ENCODE measurements around the gene CELF2. TPM values are rescaled to one million over a fixed set of nuclear protein-coding genes. Genes with fewer than 3 reads are reported as not detected.

Gene CELF2
- total RNA-seq, 2 experiments from 2014 or later, result 179 to 182 TPM

GRCh38 chr10:11074536-11075267 is 57.0 kb downstream of the CELF2 start:
- H3K9me3 Mint-ChIP-seq (ENCODE audit: insufficient read depth), result no peaks in the 10 kb centered on the region
- peaks cover 37% of the 10 kb centered on the region for H3K27me3 Mint-ChIP-seq (ENCODE audit: low read depth)
- H3K4me3 Mint-ChIP-seq, result no peak overlapping the region
- no peaks in the 10 kb centered on the region for H3K4me1 Mint-ChIP-seq (ENCODE audit: low read depth)
- ChIA-PET POLR2A (no interaction called here), CTCF (no interaction called here)
- no peak for ATAC-seq
- no peak for DNase-seq
- H3K36me3 Mint-ChIP-seq (ENCODE audit: low read depth), result no peaks in the 10 kb centered on the region
- no peak overlapping the region for H3K27ac Mint-ChIP-seq

DNA sequence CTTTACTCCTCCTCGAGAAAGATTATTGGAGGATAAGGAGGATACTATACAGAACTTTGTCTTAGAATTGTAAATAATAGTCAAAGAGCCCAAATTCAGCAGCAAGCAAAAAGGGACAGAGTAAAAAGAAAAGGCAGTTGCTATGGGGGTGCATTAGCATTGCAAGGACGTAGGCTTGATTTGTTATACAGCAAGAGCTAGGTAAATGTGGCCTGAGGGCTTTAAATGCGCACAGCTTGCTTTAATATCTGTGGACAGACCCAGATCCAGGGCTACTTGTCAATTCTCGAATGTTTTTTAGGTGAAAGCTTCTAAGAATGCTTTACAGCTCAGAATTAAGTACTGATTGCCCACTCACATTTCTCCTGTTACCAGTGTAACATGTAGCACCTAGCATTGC is 58.5 kb downstream of the CELF2 start:
- H3K27me3 Mint-ChIP-seq (ENCODE audit: low read depth), result peaks cover 31% of the 10 kb centered on the region
- H3K27ac Mint-ChIP-seq, result no peak overlapping the region
- CTCF ChIA-PET, result no interaction called here
- DNase-seq (no peak), ATAC-seq (no peak)
- no peaks in the 10 kb centered on the region for H3K4me1 Mint-ChIP-seq (ENCODE audit: low read depth)
- POLR2A ChIA-PET, result no interaction called here
- no peak overlapping the region for H3K4me3 Mint-ChIP-seq
- H3K9me3 Mint-ChIP-seq (ENCODE audit: insufficient read depth), result no peaks in the 10 kb centered on the region
- no peaks in the 10 kb centered on the region for H3K36me3 Mint-ChIP-seq (ENCODE audit: low read depth)

DNA sequence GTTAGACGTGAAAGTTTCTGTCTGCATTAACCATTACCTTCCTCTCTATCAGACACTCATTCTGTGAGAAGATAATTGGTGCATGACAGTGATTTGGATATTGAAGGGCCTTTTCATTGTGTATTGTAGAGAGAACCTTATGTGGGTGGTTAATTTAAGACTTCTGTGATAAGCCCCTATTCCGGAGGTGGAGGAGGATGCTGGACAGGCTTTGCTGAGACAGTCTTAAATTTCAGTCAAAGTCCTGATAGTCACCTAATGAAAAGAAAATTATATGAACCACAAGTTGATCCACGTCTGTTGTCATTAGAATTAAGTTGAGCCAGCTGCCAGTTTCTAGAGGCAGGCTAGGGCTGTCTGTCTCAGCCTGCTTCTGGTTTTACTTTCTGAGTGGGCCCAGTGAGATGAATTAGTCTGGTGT is 62.9 kb downstream of the CELF2 start:
- POLR2A ChIA-PET, result no interaction called here
- Mint-ChIP-seq H3K4me3 (no peak overlapping the region), H3K27me3 (ENCODE audit: low read depth) (peaks cover 24% of the 10 kb centered on the region), H3K27ac (no peak overlapping the region), H3K36me3 (ENCODE audit: low read depth) (no peaks in the 10 kb centered on the region), H3K4me1 (ENCODE audit: low read depth) (no peaks in the 10 kb centered on the region), H3K9me3 (ENCODE audit: insufficient read depth) (no peaks in the 10 kb centered on the region)
- ATAC-seq, result no peak
- DNase-seq, result no peak
- CTCF ChIA-PET, result no interaction called here

- Mint-ChIP-seq H3K36me3 (ENCODE audit: low read depth) (no peaks in the 10 kb centered on the region), H3K4me1 (ENCODE audit: low read depth) (no peaks in the 10 kb centered on the region), H3K27me3 (ENCODE audit: low read depth) (peaks cover 19% of the 10 kb centered on the region), H3K9me3 (ENCODE audit: insufficient read depth) (no peaks in the 10 kb centered on the region), H3K4me3 (no peak overlapping the region), H3K27ac (no peak overlapping the region)
- CTCF ChIA-PET, result no interaction called here
- POLR2A ChIA-PET, result no interaction called here
- no peak for DNase-seq
- no peak for ATAC-seq
Measured at GRCh38 chr10:11081408-11081807, 63.7 kb downstream of the CELF2 start.

DNA sequence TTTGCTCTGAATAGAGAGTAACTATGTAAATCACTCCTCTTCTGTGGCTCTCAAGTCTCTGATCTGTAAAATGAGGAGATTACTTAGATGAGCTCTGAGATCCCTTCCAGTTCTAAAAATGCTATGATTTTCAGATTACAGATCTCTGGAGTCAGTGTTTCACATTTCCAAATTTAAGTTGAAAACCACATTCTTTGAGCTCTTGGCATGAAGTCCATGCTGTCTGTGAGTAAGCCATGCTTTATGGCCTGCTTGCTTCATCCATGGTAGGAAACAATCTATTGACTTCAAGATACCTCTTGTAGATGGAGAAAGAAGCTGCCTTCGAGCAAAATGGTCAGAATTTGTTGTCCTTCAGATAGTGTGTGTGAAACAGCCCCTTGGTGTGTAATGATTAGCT is 64.9 kb downstream of the CELF2 start:
- Mint-ChIP-seq H3K27ac (no peak overlapping the region), H3K36me3 (ENCODE audit: low read depth) (no peaks in the 10 kb centered on the region), H3K4me1 (ENCODE audit: low read depth) (no peaks in the 10 kb centered on the region), H3K4me3 (no peak overlapping the region), H3K27me3 (ENCODE audit: low read depth) (peaks cover 12% of the 10 kb centered on the region), H3K9me3 (ENCODE audit: insufficient read depth) (no peaks in the 10 kb centered on the region)
- ChIA-PET CTCF (no interaction called here), POLR2A (no interaction called here)
- no peak for ATAC-seq
- DNase-seq, result no peak

DNA sequence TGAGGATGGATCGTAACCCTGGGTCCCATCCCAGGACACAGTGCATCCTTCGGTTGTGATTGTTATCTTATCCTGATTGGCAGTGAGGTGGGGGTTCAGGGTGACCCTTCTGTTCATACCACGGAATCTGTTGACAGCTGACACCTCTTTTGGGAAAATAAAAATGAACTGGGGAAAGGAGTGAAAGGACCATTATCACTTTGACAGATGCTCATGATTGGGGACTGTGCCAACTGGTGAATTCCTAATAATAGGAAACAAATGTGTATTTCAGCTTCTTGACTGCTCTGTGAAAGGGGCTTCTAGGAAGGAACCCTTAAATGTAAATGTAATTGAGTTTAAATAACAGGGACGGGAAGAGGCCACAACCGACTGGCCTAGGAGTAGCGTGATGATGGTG is 65.4 kb downstream of the CELF2 start:
- Mint-ChIP-seq H3K27me3 (ENCODE audit: low read depth) (peaks cover 10% of the 10 kb centered on the region), H3K4me3 (no peak overlapping the region), H3K36me3 (ENCODE audit: low read depth) (no peaks in the 10 kb centered on the region), H3K27ac (no peak overlapping the region), H3K4me1 (ENCODE audit: low read depth) (no peaks in the 10 kb centered on the region), H3K9me3 (ENCODE audit: insufficient read depth) (no peaks in the 10 kb centered on the region)
- POLR2A ChIA-PET, result no interaction called here
- ATAC-seq, result no peak
- DNase-seq, result no peak
- CTCF ChIA-PET, result no interaction called here

DNA sequence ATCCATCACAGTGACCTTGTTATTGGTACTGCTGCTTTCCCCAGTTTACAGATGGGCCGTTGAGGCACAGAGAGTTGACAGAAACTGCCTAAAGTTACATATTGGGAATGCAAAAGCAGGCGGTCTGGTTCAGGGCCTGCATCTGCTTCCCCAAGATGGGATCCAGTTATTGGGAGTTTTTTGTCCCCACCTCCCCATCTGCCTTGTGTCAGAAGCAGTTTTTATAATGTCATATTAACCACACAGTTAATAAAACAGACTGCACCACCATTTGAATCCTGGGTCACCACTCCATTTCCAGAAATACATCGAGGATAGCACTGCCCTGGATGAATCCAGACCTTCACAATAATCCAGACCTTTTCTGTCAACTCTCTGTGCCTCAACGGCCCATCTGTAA is 67.9 kb downstream of the CELF2 start:
- no peaks in the 10 kb centered on the region for H3K36me3 Mint-ChIP-seq (ENCODE audit: low read depth)
- ATAC-seq (no peak), DNase-seq (no peak)
- H3K27me3 Mint-ChIP-seq (ENCODE audit: low read depth), result peaks cover 6% of the 10 kb centered on the region
- H3K27ac Mint-ChIP-seq, result no peak overlapping the region
- CTCF ChIA-PET, result no interaction called here
- H3K4me3 Mint-ChIP-seq, result no peak overlapping the region
- POLR2A ChIA-PET, result interaction anchor here (0.6 kb wide), 1 partner anchor 8 kb away, joined by 3 read pairs; no protein-coding TSS in a partner anchor
- H3K4me1 Mint-ChIP-seq (ENCODE audit: low read depth), result no peaks in the 10 kb centered on the region
- no peaks in the 10 kb centered on the region for H3K9me3 Mint-ChIP-seq (ENCODE audit: insufficient read depth)

- H3K4me1 Mint-ChIP-seq (ENCODE audit: low read depth), result no peaks in the 10 kb centered on the region
- H3K27me3 Mint-ChIP-seq (ENCODE audit: low read depth), result peaks cover 6% of the 10 kb centered on the region
- ATAC-seq (no peak), DNase-seq (no peak)
- no peak overlapping the region for H3K4me3 Mint-ChIP-seq
- H3K9me3 Mint-ChIP-seq (ENCODE audit: insufficient read depth), result no peaks in the 10 kb centered on the region
- H3K36me3 Mint-ChIP-seq (ENCODE audit: low read depth), result no peaks in the 10 kb centered on the region
- CTCF ChIA-PET, result no interaction called here
- POLR2A ChIA-PET, result no interaction called here
- H3K27ac Mint-ChIP-seq, result no peak overlapping the region
Measured at GRCh38 chr10:11086177-11086840, 68.6 kb downstream of the CELF2 start.

DNA sequence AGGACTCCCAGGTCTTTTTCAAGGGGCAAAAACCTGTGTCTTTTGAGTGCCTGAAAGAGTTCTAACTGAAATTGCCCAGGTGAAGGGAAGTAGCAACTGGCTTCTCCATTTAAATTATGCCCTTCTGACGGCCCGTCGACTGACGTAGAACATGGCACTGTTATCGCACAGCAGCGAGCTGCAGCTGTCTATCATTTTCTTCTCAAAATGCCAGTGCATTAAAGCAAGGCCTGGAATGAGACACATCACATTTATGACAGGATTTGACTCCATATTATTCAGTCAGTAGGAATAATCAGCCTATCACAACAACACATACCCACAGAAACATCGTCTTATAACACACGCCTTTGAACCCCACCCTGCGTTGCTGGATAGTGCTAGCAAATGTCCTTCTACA is 69.7 kb downstream of the CELF2 start:
- H3K36me3 Mint-ChIP-seq (ENCODE audit: low read depth), result no peaks in the 10 kb centered on the region
- DNase-seq (no peak), ATAC-seq (no peak)
- H3K9me3 Mint-ChIP-seq (ENCODE audit: insufficient read depth), result no peaks in the 10 kb centered on the region
- H3K4me3 Mint-ChIP-seq, result no peak overlapping the region
- ChIA-PET POLR2A (no interaction called here), CTCF (no interaction called here)
- no peaks in the 10 kb centered on the region for H3K4me1 Mint-ChIP-seq (ENCODE audit: low read depth)
- H3K27ac Mint-ChIP-seq, result no peak overlapping the region
- peaks cover 6% of the 10 kb centered on the region for H3K27me3 Mint-ChIP-seq (ENCODE audit: low read depth)

DNA sequence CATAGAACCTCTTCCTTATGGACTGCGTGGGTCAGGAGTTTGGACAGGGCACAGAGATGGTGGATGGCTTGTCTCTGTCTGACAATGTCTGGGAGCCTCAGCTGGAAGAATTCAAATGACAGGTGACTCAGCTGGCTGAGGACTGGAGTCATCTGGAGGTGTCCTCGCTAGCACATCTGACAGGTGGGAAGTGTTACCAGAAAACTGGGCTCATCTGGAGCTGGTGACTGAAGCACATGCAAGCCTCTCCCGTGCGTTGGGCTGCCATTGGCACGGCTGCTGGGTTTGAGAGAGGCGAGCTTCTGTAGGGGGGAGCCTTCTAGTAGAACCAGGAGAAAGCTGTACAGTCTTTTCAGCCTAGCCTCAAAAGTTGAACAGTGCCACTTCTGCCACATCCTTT is 71.0 kb downstream of the CELF2 start:
- Mint-ChIP-seq H3K27ac (no peak overlapping the region), H3K9me3 (ENCODE audit: insufficient read depth) (no peaks in the 10 kb centered on the region)

DNA sequence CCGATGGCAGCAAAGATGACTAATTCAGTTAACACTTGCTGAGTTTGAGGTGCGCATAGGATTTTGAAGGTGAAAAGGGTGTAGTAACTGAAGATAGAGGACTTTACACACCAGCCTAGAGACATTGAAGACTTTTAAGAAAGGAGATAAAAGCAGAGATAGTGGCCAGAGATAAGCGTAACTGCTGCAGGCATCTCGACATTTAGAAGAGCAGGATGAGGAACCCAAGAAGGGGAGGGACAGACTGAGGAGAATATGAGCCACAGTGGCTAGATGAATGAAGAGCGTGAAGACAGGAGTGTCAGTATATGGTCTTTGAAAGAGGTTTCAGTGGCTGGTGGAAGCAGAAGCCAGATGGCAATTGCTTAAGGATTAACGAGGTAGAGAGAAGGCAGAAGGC is 71.6 kb downstream of the CELF2 start:
- ATAC-seq, result no peak
- no peak overlapping the region for H3K27ac Mint-ChIP-seq
- ChIA-PET POLR2A (no interaction called here), CTCF (no interaction called here)
- no peaks in the 10 kb centered on the region for H3K9me3 Mint-ChIP-seq (ENCODE audit: insufficient read depth)
- H3K4me3 Mint-ChIP-seq, result no peak overlapping the region
- no peaks in the 10 kb centered on the region for H3K36me3 Mint-ChIP-seq (ENCODE audit: low read depth)
- no peak for DNase-seq
- peaks cover 4% of the 10 kb centered on the region for H3K27me3 Mint-ChIP-seq (ENCODE audit: low read depth)
- no peaks in the 10 kb centered on the region for H3K4me1 Mint-ChIP-seq (ENCODE audit: low read depth)

More for the DNA sequence above, 71.0 kb downstream of the CELF2 start:
- CTCF ChIA-PET, result no interaction called here
- POLR2A ChIA-PET, result no interaction called here
- H3K36me3 Mint-ChIP-seq (ENCODE audit: low read depth), result no peaks in the 10 kb centered on the region
- no peaks in the 10 kb centered on the region for H3K4me1 Mint-ChIP-seq (ENCODE audit: low read depth)
- no peak for DNase-seq
- H3K4me3 Mint-ChIP-seq, result no peak overlapping the region
- H3K27me3 Mint-ChIP-seq (ENCODE audit: low read depth), result peaks cover 5% of the 10 kb centered on the region
- ATAC-seq, result no peak

DNA sequence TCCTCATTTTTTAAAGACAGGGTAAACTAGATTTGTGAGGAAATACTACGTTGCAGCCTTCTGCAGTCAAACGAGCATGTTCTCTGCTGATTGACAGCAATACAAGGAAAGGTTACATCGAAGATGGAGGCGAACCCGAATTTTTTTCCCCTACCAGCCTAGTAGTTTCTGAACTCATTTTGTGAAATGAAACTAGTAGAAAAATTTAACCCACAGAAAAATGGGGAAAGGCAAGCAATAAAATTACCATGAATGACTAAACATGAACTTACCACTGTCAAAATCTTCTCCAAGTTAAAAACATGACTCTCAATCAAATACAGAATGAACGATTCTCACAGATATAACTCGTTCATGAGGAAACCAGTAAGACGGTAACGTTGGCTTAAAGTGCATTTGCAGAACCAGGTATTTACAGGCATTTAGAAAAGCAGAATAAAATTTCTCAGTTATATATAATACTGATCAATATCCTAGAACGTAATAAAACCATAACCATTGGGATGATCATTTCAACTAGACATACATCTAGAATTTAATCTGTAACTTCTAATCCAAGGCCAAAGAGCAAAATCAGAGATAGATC is 73.9 kb downstream of the CELF2 start:
- CTCF ChIA-PET, result interaction anchor here (1.0 kb wide), 1 partner anchor 17 kb away, joined by 3 read pairs; no protein-coding TSS in a partner anchor
- H3K4me1 Mint-ChIP-seq (ENCODE audit: low read depth), result no peaks in the 10 kb centered on the region
- no peak overlapping the region for H3K4me3 Mint-ChIP-seq
- DNase-seq (no peak), ATAC-seq (no peak)
- no peaks in the 10 kb centered on the region for H3K36me3 Mint-ChIP-seq (ENCODE audit: low read depth)
- H3K9me3 Mint-ChIP-seq (ENCODE audit: insufficient read depth), result no peaks in the 10 kb centered on the region
- POLR2A ChIA-PET, result no interaction called here
- peaks cover 9% of the 10 kb centered on the region for H3K27me3 Mint-ChIP-seq (ENCODE audit: low read depth)
- H3K27ac Mint-ChIP-seq, result no peak overlapping the region
